Large intestine (tissue), 3 donors: Measurements from ENCODE around the gene PPIB. TPM values are rescaled to one million over a fixed set of nuclear protein-coding genes. Genes with fewer than 3 reads are reported as not detected.

ENCODE experiments used
- DNase-seq, 2 donors: peaks; one replicate each; pipeline versions ENCODE4 v3.0.0 to v3.0.0-alpha.2; 2013
- H3K27ac ChIP-seq: one replicate; pipeline ENCODE4 v1.5.1; 2013; ENCODE audit warnings: low read length
- H3K27me3 ChIP-seq: 2 replicates; pipeline ENCODE4 v1.6.1; 2013; ENCODE audit warnings: low read length; ENCODE audit not compliant: control insufficient read depth, insufficient read depth
- H3K36me3 ChIP-seq: 2 replicates; pipeline ENCODE4 v1.6.1; 2013; ENCODE audit warnings: low read length; ENCODE audit not compliant: control insufficient read depth, insufficient read depth
- H3K4me1 ChIP-seq: one replicate; pipeline ENCODE4 v1.6.1; 2013; ENCODE audit warnings: low read length; ENCODE audit not compliant: control insufficient read depth, insufficient read depth
- H3K4me3 ChIP-seq: one replicate; pipeline ENCODE4 v1.5.1; 2013; ENCODE audit warnings: low read length
- H3K9me3 ChIP-seq: one replicate; pipeline ENCODE4 v1.6.1; 2013; ENCODE audit warnings: mild to moderate bottlenecking, low read depth, low read length, moderate library complexity; ENCODE audit not compliant: control insufficient read depth
- WGBS: methylation state at CpG from one replicate; pipeline ENCODE4 v1.1.5; 2013; ENCODE audit warnings: low lambda C conversion rate; ENCODE audit not compliant: insufficient coverage; 5-methylcytosine and 5-hydroxymethylcytosine counted together
- polyA plus RNA-seq: library from polyadenylated mRNA; unstranded; fragments of 120-200 nt; gene quantifications from one replicate; pipeline ENCODE4 v1.2.1, GENCODE V29; 2013

Gene PPIB
- polyA plus RNA-seq, 1 donor = 513 TPM

DNA sequence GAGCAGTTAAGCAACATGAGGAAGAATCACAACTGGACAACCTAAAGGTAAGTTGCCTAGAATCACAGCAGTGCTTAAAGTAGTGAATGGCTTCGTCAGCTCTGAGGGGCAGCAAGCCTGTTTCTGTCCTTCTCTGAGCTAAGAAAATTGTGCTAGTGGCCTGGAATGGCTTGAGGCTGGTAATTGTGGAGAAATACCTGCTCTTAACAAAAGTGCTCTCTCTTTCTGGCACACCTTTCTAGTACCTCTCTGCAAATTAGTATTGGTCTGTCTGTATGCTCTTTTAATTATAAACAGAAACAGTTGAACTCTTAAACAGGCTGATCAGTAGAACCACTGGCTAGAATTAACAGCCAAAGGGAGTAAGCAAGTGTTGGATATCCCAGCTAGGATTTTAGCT is 55.5 kb downstream of the PPIB start:
- WGBS = no CpG with 5 or more reads among the region's 1 CpG
- Histone ChIP-seq H3K4me1 (peaks cover 11% of the 10 kb centered on the region), H3K27me3 (no peaks in the 10 kb centered on the region), H3K9me3 (no peaks in the 10 kb centered on the region), H3K27ac (no peak overlapping the region), H3K36me3 (no peaks in the 10 kb centered on the region), H3K4me3 (no peak overlapping the region)
- DNase-seq = no peak

Other genes with a start within 250 kb of the PPIB start
- 7.4 TPM for gene DAPK2, start 116.5 kb downstream of the PPIB start, polyA plus RNA-seq
- gene CIAO2A, start 69.2 kb downstream of the PPIB start, polyA plus RNA-seq = 99.9 TPM
- 93.6 TPM for gene SNX1, start 67.0 kb downstream of the PPIB start, polyA plus RNA-seq
- gene SNX22, start 11.3 kb downstream of the PPIB start, polyA plus RNA-seq = 2.7 TPM
- 11.9 TPM for gene CSNK1G1, start 193.2 kb upstream of the PPIB start, polyA plus RNA-seq
- gene PCLAF, start 218.4 kb upstream of the PPIB start, polyA plus RNA-seq = 33.3 TPM
- 25.7 TPM for gene TRIP4, start 224.8 kb upstream of the PPIB start, polyA plus RNA-seq